Liver (tissue), 9 donors: ENCODE data around the gene SLC2A10. TPM values are rescaled to one million over a fixed set of nuclear protein-coding genes. Genes with fewer than 3 reads are reported as not detected.

Experiments
- DNase-seq: peaks from one replicate; pipeline ENCODE4 v3.0.0-alpha.2; 2017; ENCODE audit warnings: low spot score
- H3K27ac ChIP-seq, 2 donors: one replicate each; pipeline ENCODE4 v1.7.0; 2013; ENCODE audit warnings: inconsistent platforms in 2 of 2, low read length in 2 of 2, control low read depth in 1 of 2, low read depth in 1 of 2, mild to moderate bottlenecking in 1 of 2
- H3K27me3 ChIP-seq, 4 donors: one replicate each; pipeline versions ENCODE4 v1.6.1 to v1.7.0; 2013; ENCODE audit warnings: low read length in 3 of 4, inconsistent platforms in 1 of 4, mild to moderate bottlenecking in 1 of 4, moderate library complexity in 1 of 4; ENCODE audit not compliant: control insufficient read depth in 4 of 4, insufficient read depth in 4 of 4
- H3K36me3 ChIP-seq, 4 donors: one replicate each; pipeline versions ENCODE4 v1.6.1 to v1.7.0; 2013; ENCODE audit warnings: low read length in 3 of 4, mild to moderate bottlenecking in 3 of 4, low read depth in 1 of 4, moderate library complexity in 1 of 4; ENCODE audit not compliant: control insufficient read depth in 4 of 4, insufficient read depth in 3 of 4
- H3K4me1 ChIP-seq, 4 donors: one replicate each; pipeline versions ENCODE4 v1.6.1 to v1.7.0; 2013; ENCODE audit warnings: low read length in 3 of 4, mild to moderate bottlenecking in 3 of 4, moderate library complexity in 1 of 4; ENCODE audit not compliant: control insufficient read depth in 4 of 4, insufficient read depth in 4 of 4
- H3K4me3 ChIP-seq, 3 donors: one replicate each; pipeline versions ENCODE4 v1.6.1 to v1.7.0; 2013; ENCODE audit warnings: low read length in 3 of 3, control low read depth in 1 of 3, low read depth in 1 of 3, mild to moderate bottlenecking in 1 of 3
- H3K9ac ChIP-seq, 2 donors: one replicate each; pipeline ENCODE4 v1.7.0; 2013; ENCODE audit warnings: low read length in 2 of 2, mild to moderate bottlenecking in 2 of 2, moderate library complexity in 2 of 2, control low read depth in 1 of 2, low read depth in 1 of 2
- H3K9me3 ChIP-seq, 4 donors: one replicate each; pipeline versions ENCODE4 v1.6.1 to v1.7.0; 2013; ENCODE audit warnings: low read length in 3 of 4; ENCODE audit not compliant: control insufficient read depth in 4 of 4
- CTCF ChIP-seq: fragments of 150-350 bp; IDR thresholded peaks from 2 replicates; pipeline ENCODE4 v1.5.1; 2017; ENCODE audit warnings: improper control_type of control experiment, low read depth, low read length; ENCODE audit not compliant: missing input control
- FOXA1 ChIP-seq: IDR thresholded peaks from 2 replicates; pipeline ENCODE4 v1.6.1; 2016; ENCODE audit warnings: antibody characterized with exemption
- FOXA2 ChIP-seq: IDR thresholded peaks from 2 replicates; pipeline ENCODE4 v1.6.1; 2016; ENCODE audit warnings: antibody characterized with exemption
- GABPA ChIP-seq, 2 donors: IDR thresholded peaks in 1 of 2; conservative IDR thresholded peaks in 1 of 2; 2 replicates each; pipeline ENCODE4 v1.6.1; 2016; ENCODE audit warnings: antibody characterized with exemption in 2 of 2, mild to moderate bottlenecking in 1 of 2, moderate library complexity in 1 of 2
- HNF4A ChIP-seq, 2 donors: conservative IDR thresholded peaks; 2 replicates each; pipeline ENCODE4 v1.6.1; 2016; ENCODE audit warnings: antibody characterized with exemption in 2 of 2, mild to moderate bottlenecking in 2 of 2
- HNF4G ChIP-seq: IDR thresholded peaks from 2 replicates; pipeline ENCODE4 v1.6.1; 2016; ENCODE audit warnings: antibody characterized with exemption
- JUND ChIP-seq, 2 donors: IDR thresholded peaks; 2 replicates each; pipeline ENCODE4 v1.6.1; 2016; ENCODE audit warnings: antibody characterized with exemption in 2 of 2
- MAX ChIP-seq: IDR thresholded peaks from 2 replicates; pipeline ENCODE4 v1.6.1; 2016; ENCODE audit warnings: antibody characterized with exemption
- RAD21 ChIP-seq, 2 donors: IDR thresholded peaks; 2 replicates each; pipeline ENCODE4 v1.6.1; 2016; ENCODE audit warnings: antibody characterized with exemption in 2 of 2, mild to moderate bottlenecking in 2 of 2
- REST ChIP-seq: IDR thresholded peaks from 2 replicates; pipeline ENCODE4 v1.6.1; 2016; ENCODE audit warnings: antibody characterized with exemption, mild to moderate bottlenecking
- RXRA ChIP-seq, 2 donors: IDR thresholded peaks; 2 replicates each; pipeline ENCODE4 v1.6.1; 2017 to 2018; ENCODE audit warnings: antibody characterized with exemption in 2 of 2, mild to moderate bottlenecking in 1 of 2
- SP1 ChIP-seq: IDR thresholded peaks from 2 replicates; pipeline ENCODE4 v1.6.1; 2018; ENCODE audit warnings: antibody characterized with exemption, mild to moderate bottlenecking
- TAF1 ChIP-seq: conservative IDR thresholded peaks from 2 replicates; pipeline ENCODE4 v1.6.1; 2016; ENCODE audit warnings: antibody characterized with exemption, mild to moderate bottlenecking
- YY1 ChIP-seq: IDR thresholded peaks from 2 replicates; pipeline ENCODE4 v1.6.1; 2016; ENCODE audit warnings: antibody characterized with exemption, mild to moderate bottlenecking
- ZBTB33 ChIP-seq: IDR thresholded peaks from 2 replicates; pipeline ENCODE4 v1.6.1; 2016; ENCODE audit warnings: antibody characterized with exemption
- WGBS: extraction: QIAGEN DNeasy Blood & Tissue Kit; methylation state at CpG from one replicate; pipeline ENCODE4 v1.1.7; 2013; 5-methylcytosine and 5-hydroxymethylcytosine counted together
- polyA plus RNA-seq, 2 donors: library from polyadenylated mRNA; stranded (reverse) in 1 of 2; unstranded in 1 of 2; fragments of 200-250 nt in 1 of 2; fragments of >200 nt in 1 of 2; fragmentation: Nextera tagmentation in 1 of 2; extraction: Ambion mirVana in 1 of 2; gene quantifications; one replicate each; pipeline versions ENCODE4 v1.2.1 to v1.2.3, GENCODE V29; 2013 to 2015
- total RNA-seq, 2 donors: library from RNA; depleted of rRNA; stranded (reverse); fragments of >200 nt; gene quantifications; one replicate each; pipeline ENCODE4 v1.2.3, GENCODE V29; 2014
- donor health status: healthy.
- donor health status: healthy.
- donor health status: healthy.
- donor health status: healthy.
- donor health status: healthy.

The SLC2A10 gene
- total and polyA plus RNA-seq, 4 donors = 8.0 to 79.7 (median 26.7) TPM

GRCh38 chr20:46721476-46721875 lies 12.0 kb downstream of the SLC2A10 start:
- no peak overlapping the region for H3K4me3 ChIP-seq
- peaks cover 0 to 2% (median 0%) of the 10 kb centered on the region in 4 donors for H3K4me1 ChIP-seq
- peaks cover 0 to 11% (median 6%) of the 10 kb centered on the region in 4 donors for H3K36me3 ChIP-seq
- WGBS = 32% methylated on average over 1 of the region's 1 CpG
- no peak for TF ChIP-seq HNF4A (conservative IDR thresholded peaks at IDR 0.05)
- TF ChIP-seq REST = no peak
- TF ChIP-seq CTCF = no peak
- no peak for TF ChIP-seq ZBTB33
- TF ChIP-seq SP1 = no peak
- TF ChIP-seq JUND (IDR thresholded peaks at IDR 0.05) = no peak
- no peak for TF ChIP-seq FOXA2
- no peak for TF ChIP-seq RXRA (IDR thresholded peaks at IDR 0.05)
- no peak for TF ChIP-seq YY1
- TF ChIP-seq FOXA1 = no peak
- TF ChIP-seq RAD21 (IDR thresholded peaks at IDR 0.05) = no peak
- TF ChIP-seq HNF4G = no peak
- TF ChIP-seq MAX = no peak
- H3K9me3 ChIP-seq = no peaks in the 10 kb centered on the region
- no peaks in the 10 kb centered on the region for H3K27me3 ChIP-seq
- no peak overlapping the region for H3K27ac ChIP-seq
- no peak overlapping the region for H3K9ac ChIP-seq
- no peak for DNase-seq

- Histone ChIP-seq H3K36me3 (peaks cover 0 to 17% (median 10%) of the 10 kb centered on the region in 4 donors), H3K27ac (no peak overlapping the region), H3K4me3 (no peak overlapping the region), H3K9me3 (no peaks in the 10 kb centered on the region), H3K4me1 (peaks cover 0 to 2% (median 0%) of the 10 kb centered on the region in 4 donors), H3K9ac (no peak overlapping the region), H3K27me3 (no peaks in the 10 kb centered on the region)
- DNase-seq = no peak
- WGBS = 95% methylated on average over 2 of the region's 2 CpGs
- TF ChIP-seq ZBTB33 (no peak), FOXA1 (no peak), FOXA2 (no peak), REST (no peak), TAF1 (no peak), RAD21 (IDR thresholded peaks at IDR 0.05) (no peak), MAX (no peak), CTCF (no peak), GABPA (IDR thresholded peaks at IDR 0.05 in 1 of 2, conservative IDR thresholded peaks at IDR 0.05 in 1 of 2) (no peak)
These were observed 13.0 kb downstream of the SLC2A10 start for GRCh38 chr20:46722450-46722849.
